HCT116 (cell line): ENCODE data around the gene SSR2. TPM values are rescaled to one million over a fixed set of nuclear protein-coding genes. Genes with fewer than 3 reads are reported as not detected.

Experiments
- ATAC-seq: fragments of 200-7000 bp; cut with Tn5 transposase; 2 replicates; pipeline ENCODE4 v1.9.1; 2020; ENCODE audit warnings: mild to moderate bottlenecking, moderate library complexity
- BruUV-seq: library from RNA; stranded (reverse); fragments of 400-500 nt; replicated peaks from 2 replicates; lab custom pipeline; 2021; lab: Mats Ljungman, UMichigan
- CTCF ChIA-PET: fragments of 300-600 bp; sonication (Branson Sonifier 250); formaldehyde crosslinking; loops from one replicate; lab custom pipeline; 2021; ENCODE audit warnings: antibody characterized with exemption; lab: Charles Lee
- POLR2A ChIA-PET: fragments of 300-600, 350-600 bp; sonication (Branson Sonifier 250); formaldehyde crosslinking; loops from one replicate; lab custom pipeline; 2021; ENCODE audit warnings: antibody characterized with exemption; lab: Charles Lee
- RAD21 ChIA-PET, 2 experiments: fragments of 300-600 bp; sonication (Branson Sonifier 250); formaldehyde crosslinking; loops; one replicate each; lab custom pipeline; 2023; ENCODE audit warnings: low total read pairs in 2 of 2; ENCODE audit not compliant: uncharacterized antibody in 2 of 2, unreplicated experiment in 2 of 2, low non-redundant PET in 1 of 2; lab: Charles Lee
- DNase-seq: peaks from one replicate; pipeline ENCODE4 v3.0.0-alpha.2; 2010; ENCODE audit warnings: low read depth, low spot score
- H2AFZ ChIP-seq: fragments of 200-600 bp; shearing (Covaris generic), sonication (generic); 2 replicates; pipeline ENCODE4 v1.6.1; 2017; ENCODE audit warnings: low read depth, mixed run types, mixed read lengths, antibody characterized with exemption, low read length; ENCODE audit not compliant: poor library complexity, severe bottlenecking
- H3K27ac ChIP-seq: 2 replicates; pipeline ENCODE4 v1.5.1; 2012; ENCODE audit warnings: low read depth, low read length
- H3K27me3 ChIP-seq: fragments of 200-600 bp; sonication (generic); 2 replicates; pipeline ENCODE4 v1.6.1; 2016; ENCODE audit warnings: mixed run types, low read length, mixed read lengths; ENCODE audit not compliant: insufficient read depth
- H3K36me3 ChIP-seq, 2 experiments: fragments of 200-500 bp in 1 of 2; fragments of 200-600 bp in 1 of 2; sonication (Bioruptor generic) in 1 of 2; sonication (generic) in 1 of 2; 2 replicates each; pipeline versions ENCODE4 v1.5.1 to v1.6.1; 2014 to 2016; ENCODE audit warnings: low read length in 2 of 2, inconsistent platforms in 1 of 2, mixed read lengths in 1 of 2, mixed run types in 1 of 2; ENCODE audit not compliant: insufficient read depth in 2 of 2, control insufficient read depth in 1 of 2
- H3K4me1 ChIP-seq, 2 experiments: fragments of 200-600 bp in 1 of 2; sonication (generic) in 1 of 2; 2 replicates each; pipeline versions ENCODE4 v1.5.1 to v1.6.1; 2012 to 2017; ENCODE audit warnings: low read length in 2 of 2, inconsistent platforms in 1 of 2, mild to moderate bottlenecking in 1 of 2, mixed read lengths in 1 of 2, mixed run types in 1 of 2, moderate library complexity in 1 of 2; ENCODE audit not compliant: insufficient read depth in 2 of 2, control insufficient read depth in 1 of 2
- H3K4me2 ChIP-seq: fragments of 200-600 bp; sonication (generic); 2 replicates; pipeline ENCODE4 v1.6.1; 2017; ENCODE audit warnings: mixed run types, low read length, mixed read lengths
- H3K4me3 ChIP-seq, 2 experiments: fragments of 200-600 bp in 1 of 2; sonication (generic) in 1 of 2; replicated peaks in 1 of 2; 2 replicates each; pipeline ENCODE4 v1.5.1; 2011 to 2016; ENCODE audit warnings: low read length in 2 of 2, control low read depth in 1 of 2, low read depth in 1 of 2, mild to moderate bottlenecking in 1 of 2, mixed read lengths in 1 of 2, mixed run types in 1 of 2
- H3K79me2 ChIP-seq: fragments of 200-600 bp; sonication (generic); 2 replicates; pipeline ENCODE4 v1.6.1; 2017; ENCODE audit warnings: mild to moderate bottlenecking, mixed run types, low read length, moderate library complexity, mixed read lengths; ENCODE audit not compliant: insufficient read depth
- H3K9ac ChIP-seq: fragments of 200-600 bp; sonication (generic); 2 replicates; pipeline ENCODE4 v1.6.1; 2016; ENCODE audit warnings: low read length, mixed read lengths
- H3K9me2 ChIP-seq: fragments of 200-600 bp; sonication (generic), shearing (Covaris generic); 2 replicates; pipeline ENCODE4 v1.6.1; 2017; ENCODE audit warnings: mixed run types, mild to moderate bottlenecking, moderate library complexity; ENCODE audit not compliant: insufficient read depth
- H3K9me3 ChIP-seq, 2 experiments: fragments of 200-500 bp in 1 of 2; fragments of 200-600 bp in 1 of 2; sonication (Bioruptor generic) in 1 of 2; sonication (generic) in 1 of 2; 2 replicates each; pipeline ENCODE4 v1.6.1; 2014 to 2017; ENCODE audit warnings: low read length in 2 of 2, mixed read lengths in 2 of 2, inconsistent platforms in 1 of 2, low read depth in 1 of 2, mild to moderate bottlenecking in 1 of 2, mixed run types in 1 of 2, moderate library complexity in 1 of 2; ENCODE audit not compliant: control insufficient read depth in 1 of 2, insufficient read depth in 1 of 2
- H4K20me1 ChIP-seq: fragments of 200-600 bp; sonication (generic), shearing (Covaris generic); 2 replicates; pipeline ENCODE4 v1.6.1; 2017; ENCODE audit warnings: mixed run types, mild to moderate bottlenecking, moderate library complexity; ENCODE audit not compliant: insufficient read depth
- ELF1 ChIP-seq: IDR thresholded peaks from 2 replicates; pipeline ENCODE4 v1.6.1; 2012; ENCODE audit warnings: low read depth, borderline replicate concordance
- EZH2 ChIP-seq: fragments of 200-600 bp; sonication (generic); IDR thresholded peaks from 2 replicates; pipeline ENCODE4 v1.6.1; 2017; ENCODE audit warnings: antibody characterized with exemption, mixed run types
- POLR2A ChIP-seq: IDR thresholded peaks from 2 replicates; pipeline ENCODE4 v1.7.0; 2011; ENCODE audit warnings: borderline replicate concordance; ENCODE audit not compliant: insufficient read depth, insufficient read length; ENCODE audit errors: extremely low read depth
- REST ChIP-seq: IDR thresholded peaks from 2 replicates; pipeline ENCODE4 v1.6.1; 2012; ENCODE audit warnings: low read depth
- TCF7L2 ChIP-seq: IDR thresholded peaks from 2 replicates; pipeline ENCODE4 v1.7.0; 2011; ENCODE audit warnings: borderline replicate concordance, inconsistent platforms; ENCODE audit not compliant: insufficient read depth, insufficient read length; ENCODE audit errors: extremely low read depth
- ZBTB33 ChIP-seq: IDR thresholded peaks from 2 replicates; pipeline ENCODE4 v1.6.1; 2011; ENCODE audit warnings: mild to moderate bottlenecking, low read length, moderate library complexity; ENCODE audit not compliant: insufficient replicate concordance; ENCODE audit errors: extremely low read depth
- intact Hi-C: fragments of 100-400 bp; cut with micrococcal nuclease; formaldehyde crosslinking; loops from 2 replicates; pipeline ENCODE4 v1.10.0; 2022
- total RNA-seq: library from RNA; stranded (reverse); gene quantifications from one replicate; pipeline ENCODE4 v1.2.1, GENCODE V29; 2021; ENCODE audit not compliant: unreplicated experiment
- TF ChIP-seq, protein P1 (sequence below): IDR thresholded peaks from 2 replicates; pipeline ENCODE4 v1.6.1; 2012

Gene SSR2
- total RNA-seq, 1 experiment from 2014 or later = 153 TPM

DNA sequence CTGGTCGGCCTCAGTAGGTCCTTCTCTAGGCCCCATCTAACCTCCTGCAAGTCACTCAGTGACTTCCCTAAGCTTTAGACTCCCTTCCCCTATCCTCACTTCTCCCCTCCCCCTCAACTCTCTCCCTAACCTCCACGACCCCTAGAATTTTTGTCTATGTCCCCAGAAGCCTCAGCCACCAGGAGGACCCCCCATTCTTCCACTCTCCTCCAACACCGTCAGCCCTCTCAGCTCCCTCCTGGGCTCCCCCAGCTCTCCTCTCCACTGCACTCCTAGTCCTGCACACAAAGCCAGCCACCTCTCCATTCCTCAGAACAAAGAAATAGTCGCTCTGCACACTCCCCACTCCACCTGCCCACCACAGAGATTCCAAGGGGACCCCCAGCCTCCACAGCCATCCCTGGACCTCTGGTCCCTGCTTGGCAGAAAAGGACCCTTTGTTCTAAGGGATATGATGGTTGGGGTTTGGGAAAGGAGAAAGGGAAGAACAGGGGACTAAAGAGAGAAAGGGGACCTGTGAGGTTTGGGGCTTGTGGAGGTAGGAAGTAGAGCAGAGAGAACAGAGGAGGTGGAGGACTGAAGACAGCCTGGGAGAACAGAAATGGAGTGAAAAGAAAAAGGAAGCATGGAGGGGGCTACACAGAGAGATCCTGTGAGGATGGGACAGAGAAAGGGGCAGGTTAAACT is 45.2 kb downstream of the SSR2 start:
- TF ChIP-seq TCF7L2 = no peak
- TF ChIP-seq, protein P1, sequence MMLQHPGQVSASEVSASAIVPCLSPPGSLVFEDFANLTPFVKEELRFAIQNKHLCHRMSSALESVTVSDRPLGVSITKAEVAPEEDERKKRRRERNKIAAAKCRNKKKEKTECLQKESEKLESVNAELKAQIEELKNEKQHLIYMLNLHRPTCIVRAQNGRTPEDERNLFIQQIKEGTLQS = no peak
- TF ChIP-seq ELF1 = no peak
- no peak for TF ChIP-seq POLR2A
- TF ChIP-seq EZH2 = no peak
- TF ChIP-seq REST = no peak
- no peak for TF ChIP-seq ZBTB33
- TF ChIP-seq, all 23 proteins: peak for 0
- Histone ChIP-seq H3K9me2 (no peaks in the 10 kb centered on the region), H3K36me3 (no peaks in the 10 kb centered on the region), H4K20me1 (no peaks in the 10 kb centered on the region), H3K9ac (peak overlapping the region; percentile 97; the same call in 1 of the 2 replicates), H3K4me3 (peak overlapping the region; percentile 87 to 91; a peak in 3 of 4 replicates), H3K27me3 (no peaks in the 10 kb centered on the region), H3K9me3 (no peaks in the 10 kb centered on the region), H2AFZ (no peak overlapping the region), H3K27ac (peak overlapping the region; percentile 85; the same call in 1 of the 2 replicates), H3K4me2 (peak overlapping the region; percentile 96), H3K4me1 (peaks cover 44 to 69% of the 10 kb centered on the region in 2 experiments), H3K79me2 (peaks cover 84% of the 10 kb centered on the region)
- BruUV-seq = no TSS peak
- ATAC-seq = no peak
- ChIA-PET CTCF (interaction anchor here (1.3 kb wide), 1 partner anchor 12 kb away, joined by 4 read pairs; no protein-coding TSS in a partner anchor), RAD21 (interaction anchor here in 1 of 2 experiments (1.0 kb wide), 1 partner anchor 12 kb away, joined by 3 read pairs; no protein-coding TSS in a partner anchor), POLR2A (interaction anchor here (1.4 to 3.6 kb wide), 3 partner anchors 8 to 31 kb away, joined by 4 to 28 read pairs (median 9); no protein-coding TSS in a partner anchor)
- DNase-seq = no peak
- intact Hi-C loops = no loop called here
